Measurements from ENCODE around the gene STAT3. TPM values are rescaled to one million over a fixed set of nuclear protein-coding genes. Genes with fewer than 3 reads are reported as not detected.
A peak's percentile ranks its signal among the peaks of the same experiment; 100 is the strongest.

STAT3 gene
- total and polyA plus RNA-seq, 2 donors from 2014 or later = 55.6 to 327 TPM

DNA sequence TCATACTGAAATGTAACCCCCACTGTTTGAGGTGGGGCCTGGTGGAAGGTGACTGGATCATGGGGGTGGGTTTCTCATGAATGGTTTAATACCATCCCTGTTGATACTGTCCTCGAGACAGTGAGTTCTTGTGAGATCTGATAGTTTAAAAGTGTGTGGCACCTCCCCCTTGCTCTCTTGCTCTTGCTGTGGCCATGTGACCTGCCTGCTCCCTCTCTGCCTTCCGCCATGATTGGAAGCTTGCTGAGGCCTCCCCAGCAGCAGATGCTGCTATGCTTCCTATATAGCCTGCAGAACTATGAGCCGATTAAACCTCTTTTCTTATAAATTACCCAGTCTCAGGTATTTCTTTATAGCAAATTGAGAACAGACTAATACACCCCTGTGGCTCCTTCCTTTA, 40.6 kb downstream of the STAT3 start:
- peaks cover 0 to 13% (median 8%) of the 10 kb centered on the region in 3 donors for H3K4me1 ChIP-seq (ENCODE audit: control insufficient read depth in 2 of 3, insufficient read depth in 2 of 3, low read depth in 1 of 3, low read length in 3 of 3)
- intact Hi-C loops (cut with DNase I) = no loop called here
- TF ChIP-seq, protein P1, sequence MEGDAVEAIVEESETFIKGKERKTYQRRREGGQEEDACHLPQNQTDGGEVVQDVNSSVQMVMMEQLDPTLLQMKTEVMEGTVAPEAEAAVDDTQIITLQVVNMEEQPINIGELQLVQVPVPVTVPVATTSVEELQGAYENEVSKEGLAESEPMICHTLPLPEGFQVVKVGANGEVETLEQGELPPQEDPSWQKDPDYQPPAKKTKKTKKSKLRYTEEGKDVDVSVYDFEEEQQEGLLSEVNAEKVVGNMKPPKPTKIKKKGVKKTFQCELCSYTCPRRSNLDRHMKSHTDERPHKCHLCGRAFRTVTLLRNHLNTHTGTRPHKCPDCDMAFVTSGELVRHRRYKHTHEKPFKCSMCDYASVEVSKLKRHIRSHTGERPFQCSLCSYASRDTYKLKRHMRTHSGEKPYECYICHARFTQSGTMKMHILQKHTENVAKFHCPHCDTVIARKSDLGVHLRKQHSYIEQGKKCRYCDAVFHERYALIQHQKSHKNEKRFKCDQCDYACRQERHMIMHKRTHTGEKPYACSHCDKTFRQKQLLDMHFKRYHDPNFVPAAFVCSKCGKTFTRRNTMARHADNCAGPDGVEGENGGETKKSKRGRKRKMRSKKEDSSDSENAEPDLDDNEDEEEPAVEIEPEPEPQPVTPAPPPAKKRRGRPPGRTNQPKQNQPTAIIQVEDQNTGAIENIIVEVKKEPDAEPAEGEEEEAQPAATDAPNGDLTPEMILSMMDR (IDR thresholded peaks at IDR 0.05; ENCODE audit: borderline replicate concordance, extremely low read depth, insufficient read depth) = no peak
- no peak for DNase-seq
- FAIRE-seq = no peak
- H3K36me3 ChIP-seq (ENCODE audit: control insufficient read depth in 2 of 3, insufficient read depth in 3 of 3, low read length in 3 of 3) = peaks cover 2 to 15% (median 15%) of the 10 kb centered on the region in 3 donors
- no peaks in the 10 kb centered on the region for H3K27me3 ChIP-seq (ENCODE audit: control insufficient read depth, insufficient read depth, low read length)
- no peak overlapping the region for H3K9ac ChIP-seq (ENCODE audit: low read length in 3 of 3)
- H3K27ac ChIP-seq (ENCODE audit: low read depth in 2 of 2, low read length in 2 of 2) = peak overlapping the region in 1 of 2 donors; percentile 26
- no peak overlapping the region for H3K4me3 ChIP-seq (ENCODE audit: low read length in 3 of 3)
- no peaks in the 10 kb centered on the region for H3K9me3 ChIP-seq (ENCODE audit: control insufficient read depth in 2 of 3, insufficient read depth in 1 of 3, low read length in 3 of 3)

DNA sequence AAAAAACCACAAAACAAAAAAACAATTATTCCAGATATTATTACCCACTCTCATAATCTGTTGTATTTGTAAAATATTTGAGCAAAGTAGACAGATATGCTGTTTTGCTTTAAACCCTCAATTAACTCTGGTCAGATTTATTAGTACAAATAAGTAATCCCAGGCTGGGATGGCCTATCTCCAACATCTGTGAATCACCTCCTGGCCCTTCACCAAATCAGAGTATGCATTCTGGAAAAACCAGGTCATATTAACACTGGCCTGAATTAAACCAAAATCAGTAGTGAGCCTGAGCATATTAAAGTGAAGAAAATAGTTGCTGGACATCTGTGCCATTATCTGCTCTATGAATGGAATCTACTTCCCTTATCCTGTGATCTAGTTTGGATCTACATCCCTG, 41.0 kb downstream of the STAT3 start:
- TF ChIP-seq, protein P1 (IDR thresholded peaks at IDR 0.05; ENCODE audit: borderline replicate concordance, extremely low read depth, insufficient read depth) = no peak
- Histone ChIP-seq H3K9ac (ENCODE audit: low read length in 3 of 3) (no peak overlapping the region), H3K4me3 (ENCODE audit: low read length in 3 of 3) (no peak overlapping the region), H3K9me3 (ENCODE audit: control insufficient read depth in 2 of 3, insufficient read depth in 1 of 3, low read length in 3 of 3) (no peaks in the 10 kb centered on the region), H3K27me3 (ENCODE audit: control insufficient read depth, insufficient read depth, low read length) (no peaks in the 10 kb centered on the region), H3K36me3 (ENCODE audit: control insufficient read depth in 2 of 3, insufficient read depth in 3 of 3, low read length in 3 of 3) (peaks cover 2 to 19% (median 17%) of the 10 kb centered on the region in 3 donors), H3K27ac (ENCODE audit: low read depth in 2 of 2, low read length in 2 of 2) (peak overlapping the region in 1 of 2 donors; percentile 26), H3K4me1 (ENCODE audit: control insufficient read depth in 2 of 3, insufficient read depth in 2 of 3, low read depth in 1 of 3, low read length in 3 of 3) (peaks cover 0 to 13% (median 8%) of the 10 kb centered on the region in 3 donors)
- FAIRE-seq (peak; percentile 50), DNase-seq (no peak)
- intact Hi-C loops (cut with DNase I) = no loop called here

DNA sequence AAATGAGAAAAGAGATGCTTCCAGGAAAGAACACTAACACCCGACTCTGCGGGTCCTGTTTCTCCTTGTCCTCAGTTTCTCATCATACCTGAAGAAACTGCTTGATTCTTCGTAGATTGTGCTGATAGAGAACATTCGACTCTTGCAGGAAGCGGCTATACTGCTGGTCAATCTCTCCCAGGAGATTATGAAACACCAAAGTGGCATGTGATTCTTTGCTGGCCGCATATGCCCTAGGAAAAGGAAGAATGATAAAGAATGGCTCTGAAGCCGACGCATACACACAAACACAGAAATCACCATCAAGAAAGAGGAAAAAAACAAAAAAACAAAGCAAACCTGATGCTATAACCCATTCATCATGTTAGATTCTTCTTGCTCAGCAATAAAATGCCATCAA, 41.8 kb downstream of the STAT3 start:
- DNase-seq = no peak
- intact Hi-C loops (cut with DNase I) = no loop called here
- TF ChIP-seq, protein P1 (IDR thresholded peaks at IDR 0.05; ENCODE audit: borderline replicate concordance, extremely low read depth, insufficient read depth) = no peak
- Histone ChIP-seq H3K9ac (ENCODE audit: low read length in 3 of 3) (no peak overlapping the region), H3K36me3 (ENCODE audit: control insufficient read depth in 2 of 3, insufficient read depth in 3 of 3, low read length in 3 of 3) (peaks cover 2 to 26% (median 20%) of the 10 kb centered on the region in 3 donors), H3K4me3 (ENCODE audit: low read length in 3 of 3) (no peak overlapping the region), H3K4me1 (ENCODE audit: control insufficient read depth in 2 of 3, insufficient read depth in 2 of 3, low read depth in 1 of 3, low read length in 3 of 3) (peaks cover 0 to 13% (median 8%) of the 10 kb centered on the region in 3 donors), H3K27ac (ENCODE audit: low read depth in 2 of 2, low read length in 2 of 2) (no peak overlapping the region), H3K9me3 (ENCODE audit: control insufficient read depth in 2 of 3, insufficient read depth in 1 of 3, low read length in 3 of 3) (no peaks in the 10 kb centered on the region), H3K27me3 (ENCODE audit: control insufficient read depth, insufficient read depth, low read length) (no peaks in the 10 kb centered on the region)
- FAIRE-seq = no peak

All from kidney (tissue), 14 donors.